Parathyroid adenoma (tissue), 2 donors: ENCODE data around the gene GRID2IP.
A peak's percentile ranks its signal among the peaks of the same experiment; 100 is the strongest.

Experiments
- H2AFZ ChIP-seq: fragments of 300-600 bp; sonication (generic); one replicate; pipeline ENCODE4 v1.7.0; 2017; ENCODE audit warnings: antibody characterized with exemption, mild to moderate bottlenecking
- H3K27ac ChIP-seq: fragments of 300-600 bp; sonication (generic); one replicate; pipeline ENCODE4 v1.7.0; 2017
- H3K27me3 ChIP-seq: fragments of 300-600 bp; sonication (generic); one replicate; pipeline ENCODE4 v1.7.0; 2017; ENCODE audit warnings: low read length; ENCODE audit not compliant: control insufficient read depth, insufficient read depth
- H3K36me3 ChIP-seq: fragments of 300-600 bp; sonication (generic); one replicate; pipeline ENCODE4 v1.7.0; 2017; ENCODE audit warnings: low read length; ENCODE audit not compliant: control insufficient read depth, insufficient read depth
- H3K4me1 ChIP-seq: fragments of 300-600 bp; sonication (generic); one replicate; pipeline ENCODE4 v1.7.0; 2017; ENCODE audit warnings: control low read depth
- H3K4me2 ChIP-seq: fragments of 300-600 bp; sonication (generic); one replicate; pipeline ENCODE4 v1.7.0; 2017; ENCODE audit warnings: low read length
- H3K4me3 ChIP-seq: fragments of 300-600 bp; sonication (generic); one replicate; pipeline ENCODE4 v1.7.0; 2017; ENCODE audit warnings: low read depth, low read length
- H3K79me2 ChIP-seq: fragments of 300-600 bp; sonication (generic); one replicate; pipeline ENCODE4 v1.7.0; 2017; ENCODE audit warnings: control low read depth
- H3K9ac ChIP-seq: fragments of 300-600 bp; sonication (generic); one replicate; pipeline ENCODE4 v1.7.0; 2017; ENCODE audit warnings: mild to moderate bottlenecking
- H3K9me3 ChIP-seq: fragments of 300-600 bp; sonication (generic); one replicate; pipeline ENCODE4 v1.7.0; 2017; ENCODE audit warnings: low read length; ENCODE audit not compliant: control insufficient read depth
- TF ChIP-seq, protein P1 (sequence below): fragments of 300-600 bp; sonication (generic); IDR thresholded peaks from one replicate; pipeline ENCODE4 v1.7.0; 2017; ENCODE audit warnings: antibody characterized with exemption, mild to moderate bottlenecking
- donor health status: primary hyperparathyroidism.

The GRID2IP gene

GRCh38 chr7:6447581-6448199, 103.6 kb downstream of the GRID2IP start, which contains the start of gene DAGLB:
TSS of gene DAGLB (minus strand) at chr7:6447954. CDS start at chr7:6447842, 112 bp downstream.
- H3K4me1 ChIP-seq: no peaks in the 10 kb centered on the region
- peak within 1 kb of the TSS; percentile 75 for H3K27ac ChIP-seq
- no peaks in the 10 kb centered on the region for H3K9me3 ChIP-seq
- peak within 1 kb of the TSS; percentile 96 for H3K4me2 ChIP-seq
- H3K27me3 ChIP-seq: no peaks in the 10 kb centered on the region
- H3K79me2 ChIP-seq: peaks cover 10% of the 10 kb centered on the region
- H3K4me3 ChIP-seq: peak within 1 kb of the TSS; percentile 97
- no peaks in the 10 kb centered on the region for H3K36me3 ChIP-seq
- TF ChIP-seq, protein P1, sequence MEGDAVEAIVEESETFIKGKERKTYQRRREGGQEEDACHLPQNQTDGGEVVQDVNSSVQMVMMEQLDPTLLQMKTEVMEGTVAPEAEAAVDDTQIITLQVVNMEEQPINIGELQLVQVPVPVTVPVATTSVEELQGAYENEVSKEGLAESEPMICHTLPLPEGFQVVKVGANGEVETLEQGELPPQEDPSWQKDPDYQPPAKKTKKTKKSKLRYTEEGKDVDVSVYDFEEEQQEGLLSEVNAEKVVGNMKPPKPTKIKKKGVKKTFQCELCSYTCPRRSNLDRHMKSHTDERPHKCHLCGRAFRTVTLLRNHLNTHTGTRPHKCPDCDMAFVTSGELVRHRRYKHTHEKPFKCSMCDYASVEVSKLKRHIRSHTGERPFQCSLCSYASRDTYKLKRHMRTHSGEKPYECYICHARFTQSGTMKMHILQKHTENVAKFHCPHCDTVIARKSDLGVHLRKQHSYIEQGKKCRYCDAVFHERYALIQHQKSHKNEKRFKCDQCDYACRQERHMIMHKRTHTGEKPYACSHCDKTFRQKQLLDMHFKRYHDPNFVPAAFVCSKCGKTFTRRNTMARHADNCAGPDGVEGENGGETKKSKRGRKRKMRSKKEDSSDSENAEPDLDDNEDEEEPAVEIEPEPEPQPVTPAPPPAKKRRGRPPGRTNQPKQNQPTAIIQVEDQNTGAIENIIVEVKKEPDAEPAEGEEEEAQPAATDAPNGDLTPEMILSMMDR: no peak
- H2AFZ ChIP-seq: peak within 1 kb of the TSS; percentile 100
- peak within 1 kb of the TSS; percentile 86 for H3K9ac ChIP-seq
